Measurements from ENCODE around the gene TMEM54.

Gene TMEM54

DNA sequence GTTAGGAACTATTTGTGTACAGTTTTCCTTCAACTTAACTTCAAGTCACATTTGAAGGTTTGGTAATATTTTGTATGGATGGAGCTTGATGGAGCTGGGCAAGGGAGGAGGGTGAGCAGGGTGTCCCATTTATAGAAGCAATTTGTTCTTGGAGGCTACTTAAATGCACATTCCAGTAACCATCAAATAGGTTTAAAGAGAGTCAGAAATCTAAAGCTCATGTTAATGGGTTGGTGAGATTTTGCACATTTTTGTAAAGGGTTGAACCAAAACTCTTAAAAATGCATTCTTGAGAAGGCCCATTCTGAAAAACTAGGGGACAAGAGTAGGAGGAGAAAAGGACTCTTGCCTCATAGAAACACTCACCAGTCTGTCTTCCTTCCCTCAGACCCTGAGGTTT is 40.6 kb downstream of the TMEM54 start:
- no peak for DNase-seq

DNA sequence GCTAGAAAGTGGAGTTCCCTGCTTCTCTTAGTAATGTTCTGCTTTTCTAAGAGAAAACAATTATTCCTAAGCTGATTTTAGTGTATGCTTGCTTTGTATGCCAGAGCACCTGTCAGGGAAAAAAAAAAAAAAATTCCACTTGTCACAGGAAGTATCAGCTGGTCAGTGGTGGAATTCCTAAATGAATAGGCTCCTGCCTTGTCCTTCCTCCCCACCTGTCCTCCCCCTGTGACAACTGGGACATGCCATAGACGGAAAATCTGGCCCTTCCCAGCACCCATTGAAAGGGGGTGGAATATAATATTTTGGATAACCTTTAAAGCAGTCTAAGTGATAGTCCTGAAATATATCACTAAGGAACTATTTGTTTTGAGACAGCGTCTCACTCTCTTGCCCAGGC is 41.3 kb downstream of the TMEM54 start:
- no peak for DNase-seq

DNA sequence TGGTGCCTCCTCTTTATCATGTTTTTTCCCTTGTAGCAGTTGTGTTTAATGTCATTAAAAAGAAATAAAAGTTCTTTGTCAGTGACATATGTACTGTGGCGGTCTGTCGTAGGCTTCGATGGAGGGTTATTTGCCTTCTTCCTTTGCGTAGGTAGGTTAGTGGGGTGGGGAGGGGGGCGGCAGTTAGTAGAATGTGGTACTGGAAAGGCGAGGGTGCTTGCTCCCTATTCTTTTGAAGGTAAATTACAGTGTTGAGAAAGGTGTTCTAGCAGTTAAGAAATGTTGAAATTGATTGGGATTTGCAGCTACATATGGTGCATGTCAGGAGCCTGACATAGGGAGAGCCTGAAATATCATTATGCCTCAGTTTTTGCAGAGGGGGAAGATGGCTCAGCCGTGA is 42.4 kb downstream of the TMEM54 start:
- DNase-seq = no peak

DNA sequence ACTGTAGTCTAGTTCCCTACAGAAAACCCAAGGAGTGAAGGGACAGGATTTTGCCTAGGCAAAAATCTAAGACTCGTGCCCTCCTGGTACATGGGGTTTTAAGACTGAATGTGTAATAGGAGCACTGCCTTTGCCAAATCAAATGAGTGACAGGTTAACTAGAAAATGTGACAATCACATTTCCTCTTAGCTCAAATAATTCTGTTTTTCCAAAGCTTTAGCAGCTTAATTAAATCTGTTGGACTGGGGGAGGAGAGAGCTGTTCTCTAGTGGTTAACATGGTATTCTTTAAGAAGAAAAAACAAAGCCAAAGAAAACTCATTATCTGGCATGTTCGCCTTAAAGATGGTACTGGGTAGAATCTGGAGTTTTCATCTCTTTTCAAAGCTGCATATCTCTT is 43.1 kb downstream of the TMEM54 start:
- no peak for DNase-seq

DNA sequence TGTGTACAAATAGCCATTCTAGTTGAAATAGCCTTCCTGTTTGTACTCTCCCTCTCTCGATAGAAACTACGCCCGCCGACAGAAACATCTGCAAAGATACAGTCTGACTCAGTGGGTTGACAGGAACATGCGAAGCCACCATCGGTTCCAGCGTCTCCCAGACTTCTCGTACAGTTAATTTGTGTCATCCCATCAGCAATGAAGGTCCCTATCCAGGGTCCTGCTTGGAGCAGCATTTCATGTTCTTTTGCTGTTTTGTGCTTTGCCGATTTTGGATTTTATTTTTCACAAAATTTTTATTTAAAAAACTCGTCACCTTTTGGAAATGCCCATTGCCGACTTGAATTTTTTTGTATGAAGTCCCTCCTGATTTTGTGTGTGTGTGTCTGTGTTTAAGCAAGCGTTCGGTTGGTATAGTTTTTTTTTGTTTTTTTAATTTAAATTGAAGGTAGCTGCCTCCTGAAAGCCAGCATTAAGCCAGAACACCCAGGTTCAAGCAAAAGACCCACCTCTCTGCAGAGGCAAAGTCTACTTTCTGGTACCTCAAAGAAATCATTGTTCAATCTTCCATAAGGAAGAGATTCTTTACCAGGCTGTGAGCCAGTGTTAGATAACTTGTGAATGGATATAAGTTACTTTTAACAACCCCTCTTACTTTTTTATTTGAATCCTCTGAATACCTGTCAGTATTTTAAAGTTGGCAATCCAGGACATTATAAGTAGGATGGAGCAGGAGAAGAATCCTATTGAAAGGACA is 45.1 kb downstream of the TMEM54 start:
- DNase-seq = no peak

DNA sequence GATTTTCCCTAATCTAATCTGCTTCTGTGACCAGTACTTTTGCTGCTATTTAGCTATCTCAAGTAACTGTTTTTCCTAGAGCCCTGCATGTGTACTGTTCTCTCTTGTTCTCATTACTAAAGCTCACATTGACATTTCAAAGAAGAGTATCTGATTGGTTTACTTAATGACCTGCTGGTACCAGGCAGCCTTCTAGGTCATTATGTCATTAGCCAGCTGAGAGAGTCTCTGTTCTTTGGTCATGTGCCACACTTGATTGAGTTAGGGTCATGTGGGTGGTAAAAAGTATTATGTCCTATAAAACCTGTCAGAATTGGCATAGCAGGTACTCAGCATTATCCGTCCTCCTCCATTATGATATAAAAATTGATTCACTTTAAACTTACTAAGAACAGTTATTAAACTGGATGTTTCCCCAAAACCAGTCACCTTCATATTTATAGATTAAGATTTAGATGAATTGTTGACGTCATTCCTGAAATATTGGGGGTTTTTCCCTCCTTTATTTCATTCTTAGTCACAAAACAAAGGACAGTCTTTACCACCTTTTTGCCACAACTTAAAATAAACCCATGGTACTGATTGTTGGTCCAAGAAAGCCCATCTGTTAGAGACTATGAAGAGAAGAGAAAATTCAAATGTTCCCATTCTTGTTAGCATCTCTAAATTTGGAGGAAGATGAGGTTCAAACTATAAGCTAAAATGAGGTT is 52.7 kb downstream of the TMEM54 start:
- DNase-seq = no peak

All from cerebellar nuclear complex (tissue), 1 donor.